HepG2 (cell line): Measurements from ENCODE around the gene CARMIL1. TPM values are rescaled to one million over a fixed set of nuclear protein-coding genes. Genes with fewer than 3 reads are reported as not detected.

Experiments
- FOXP1 ChIP-seq, 2 experiments: fragments of 450-650 bp in 1 of 2; IDR thresholded peaks; 2 replicates each; pipeline ENCODE4 v1.6.1; 2017 to 2018; ENCODE audit warnings: antibody characterized with exemption in 1 of 2
- HHEX ChIP-seq: IDR thresholded peaks from 2 replicates; pipeline ENCODE4 v1.6.1; 2016; ENCODE audit warnings: control low read depth
- KAT8 ChIP-seq: IDR thresholded peaks from 2 replicates; pipeline ENCODE4 v1.6.1; 2016; ENCODE audit warnings: missing genetic modification reagents, missing compliant biosample characterization
- MAFF ChIP-seq: IDR thresholded peaks from 2 replicates; pipeline ENCODE4 v1.6.1; 2011; ENCODE audit warnings: low read depth, low read length, improper control_type of control experiment
- NCOA2 ChIP-seq: sonication (generic); formaldehyde crosslinking; IDR thresholded peaks from 2 replicates; pipeline ENCODE4 v1.8.0; 2022; ENCODE audit warnings: inconsistent platforms
- POLR2AphosphoS2 ChIP-seq: IDR thresholded peaks from 2 replicates; pipeline ENCODE4 v1.6.1; 2011; ENCODE audit warnings: low read depth, low read length, improper control_type of control experiment
- RCOR2 ChIP-seq: IDR thresholded peaks from 2 replicates; pipeline ENCODE4 v1.6.1; 2016; ENCODE audit warnings: missing biosample characterization, missing genetic modification reagents
- SETDB1 ChIP-seq: sonication (generic); formaldehyde crosslinking; IDR thresholded peaks from 2 replicates; pipeline ENCODE4 v1.5.1; 2020; ENCODE audit warnings: missing genetic modification reagents, mild to moderate bottlenecking, borderline replicate concordance
- SMAD3 ChIP-seq: sonication (generic); formaldehyde crosslinking; IDR thresholded peaks from 2 replicates; pipeline ENCODE4 v1.4.0; 2020; ENCODE audit warnings: missing genetic modification reagents
- ZNF44 ChIP-seq: sonication (generic); formaldehyde crosslinking; IDR thresholded peaks from 2 replicates; pipeline ENCODE4 v1.5.1; 2020; ENCODE audit warnings: mild to moderate bottlenecking, missing genetic modification reagents
- ZNF747 ChIP-seq: sonication (generic); formaldehyde crosslinking; IDR thresholded peaks from 2 replicates; pipeline ENCODE4 v1.8.1; 2023; ENCODE audit warnings: missing genetic modification reagents, mild to moderate bottlenecking, borderline replicate concordance
- ZNF883 ChIP-seq: sonication (generic); formaldehyde crosslinking; IDR thresholded peaks from 2 replicates; pipeline ENCODE4 v1.5.1; 2020; ENCODE audit warnings: mild to moderate bottlenecking, missing genetic modification reagents; ENCODE audit errors: not compliant biosample characterization
- polyA plus RNA-seq, 8 experiments: library from polyadenylated mRNA; depleted of rRNA in 3 of 8; stranded (reverse) in 7 of 8; unstranded in 1 of 8; fragments of >200 nt; fragmentation: Illumina TruSeq in 4 of 8; extraction: Trizol in 4 of 8; gene quantifications; 2 replicates each; pipeline versions ENCODE4 v1.2.1 to v1.2.3, GENCODE V29; 2011 to 2016; ENCODE audit warnings: low read depth in 4 of 8, missing spikeins in 1 of 8, mixed read lengths in 1 of 8; ENCODE audit not compliant: insufficient read depth in 1 of 8
- total RNA-seq, 5 experiments: library from RNA; depleted of rRNA; stranded (reverse); fragments of >200 nt; fragmentation: Illumina TruSeq; extraction: Trizol; gene quantifications; 2 replicates each; pipeline ENCODE4 v1.2.3, GENCODE V29; 2016; ENCODE audit warnings: low read depth in 1 of 5
- TF ChIP-seq, protein P1 (sequence below): sonication (generic); formaldehyde crosslinking; IDR thresholded peaks from 2 replicates; pipeline ENCODE4 v1.4.0; 2020; ENCODE audit warnings: missing genetic modification reagents
- TF ChIP-seq, protein P2 (sequence below): sonication (generic); formaldehyde crosslinking; IDR thresholded peaks from 2 replicates; pipeline ENCODE4 v1.5.0; 2020; ENCODE audit warnings: missing genetic modification reagents
- TF ChIP-seq, protein P3 (sequence below): sonication (generic); formaldehyde crosslinking; IDR thresholded peaks from 2 replicates; pipeline ENCODE4 v1.4.0; 2020; ENCODE audit warnings: mild to moderate bottlenecking, missing genetic modification reagents
- TF ChIP-seq, protein P4 (sequence below), 2 experiments: fragments of 450-650 bp in 1 of 2; sonication (generic) in 1 of 2; formaldehyde crosslinking; IDR thresholded peaks; 2 replicates each; pipeline versions ENCODE4 v1.5.0 to v1.8.0; 2020 to 2022; ENCODE audit warnings: mild to moderate bottlenecking in 1 of 2, missing genetic modification reagents in 1 of 2
- TF ChIP-seq, protein P5 (sequence below): sonication (generic); formaldehyde crosslinking; conservative IDR thresholded peaks from 2 replicates; pipeline ENCODE4 v1.4.0; 2020; ENCODE audit warnings: mild to moderate bottlenecking, missing genetic modification reagents, moderate library complexity

CARMIL1 gene
- total and polyA plus RNA-seq, 2 of the 13 experiments (the other 11 are each of a cell fraction or from before 2014, with no cell fraction given) = 1.8 to 2.6 TPM

DNA sequence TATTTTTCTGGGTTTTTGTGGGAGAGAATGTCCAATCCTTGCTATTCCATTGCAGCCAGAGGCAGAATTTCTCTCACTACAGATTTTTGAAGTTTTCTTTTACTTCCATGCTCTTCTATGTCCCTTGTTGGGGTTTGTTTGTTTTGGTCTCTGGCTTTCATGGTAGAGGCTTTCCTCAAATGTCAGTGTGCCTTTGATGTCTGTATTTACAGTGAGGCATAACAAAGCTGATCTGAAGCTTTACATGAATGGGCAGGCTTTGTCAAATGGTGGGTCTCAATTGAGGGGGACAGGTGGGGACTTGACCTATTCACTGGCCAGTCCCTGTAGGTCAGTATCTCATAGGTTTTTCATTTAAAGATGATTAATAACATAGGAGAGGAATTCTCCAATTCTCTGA, 8.6 kb upstream of the CARMIL1 start (continued):
- TF ChIP-seq, protein P1, sequence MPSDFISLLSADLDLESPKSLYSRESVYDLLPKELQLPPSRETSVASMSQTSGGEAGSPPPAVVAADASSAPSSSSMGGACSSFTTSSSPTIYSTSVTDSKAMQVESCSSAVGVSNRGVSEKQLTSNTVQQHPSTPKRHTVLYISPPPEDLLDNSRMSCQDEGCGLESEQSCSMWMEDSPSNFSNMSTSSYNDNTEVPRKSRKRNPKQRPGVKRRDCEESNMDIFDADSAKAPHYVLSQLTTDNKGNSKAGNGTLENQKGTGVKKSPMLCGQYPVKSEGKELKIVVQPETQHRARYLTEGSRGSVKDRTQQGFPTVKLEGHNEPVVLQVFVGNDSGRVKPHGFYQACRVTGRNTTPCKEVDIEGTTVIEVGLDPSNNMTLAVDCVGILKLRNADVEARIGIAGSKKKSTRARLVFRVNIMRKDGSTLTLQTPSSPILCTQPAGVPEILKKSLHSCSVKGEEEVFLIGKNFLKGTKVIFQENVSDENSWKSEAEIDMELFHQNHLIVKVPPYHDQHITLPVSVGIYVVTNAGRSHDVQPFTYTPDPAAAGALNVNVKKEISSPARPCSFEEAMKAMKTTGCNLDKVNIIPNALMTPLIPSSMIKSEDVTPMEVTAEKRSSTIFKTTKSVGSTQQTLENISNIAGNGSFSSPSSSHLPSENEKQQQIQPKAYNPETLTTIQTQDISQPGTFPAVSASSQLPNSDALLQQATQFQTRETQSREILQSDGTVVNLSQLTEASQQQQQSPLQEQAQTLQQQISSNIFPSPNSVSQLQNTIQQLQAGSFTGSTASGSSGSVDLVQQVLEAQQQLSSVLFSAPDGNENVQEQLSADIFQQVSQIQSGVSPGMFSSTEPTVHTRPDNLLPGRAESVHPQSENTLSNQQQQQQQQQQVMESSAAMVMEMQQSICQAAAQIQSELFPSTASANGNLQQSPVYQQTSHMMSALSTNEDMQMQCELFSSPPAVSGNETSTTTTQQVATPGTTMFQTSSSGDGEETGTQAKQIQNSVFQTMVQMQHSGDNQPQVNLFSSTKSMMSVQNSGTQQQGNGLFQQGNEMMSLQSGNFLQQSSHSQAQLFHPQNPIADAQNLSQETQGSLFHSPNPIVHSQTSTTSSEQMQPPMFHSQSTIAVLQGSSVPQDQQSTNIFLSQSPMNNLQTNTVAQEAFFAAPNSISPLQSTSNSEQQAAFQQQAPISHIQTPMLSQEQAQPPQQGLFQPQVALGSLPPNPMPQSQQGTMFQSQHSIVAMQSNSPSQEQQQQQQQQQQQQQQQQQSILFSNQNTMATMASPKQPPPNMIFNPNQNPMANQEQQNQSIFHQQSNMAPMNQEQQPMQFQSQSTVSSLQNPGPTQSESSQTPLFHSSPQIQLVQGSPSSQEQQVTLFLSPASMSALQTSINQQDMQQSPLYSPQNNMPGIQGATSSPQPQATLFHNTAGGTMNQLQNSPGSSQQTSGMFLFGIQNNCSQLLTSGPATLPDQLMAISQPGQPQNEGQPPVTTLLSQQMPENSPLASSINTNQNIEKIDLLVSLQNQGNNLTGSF (CRISPR knock-in tag) = no peak
- TF ChIP-seq KAT8 (CRISPR knock-in tag) (peak; percentile 55), POLR2AphosphoS2 (no peak), FOXP1 (IDR thresholded peaks at IDR 0.05) (no peak), FOXP1 (CRISPR knock-in tag; IDR thresholded peaks at IDR 0.05) (peak; percentile 76), ZNF883 (no peak), HHEX (CRISPR knock-in tag) (peak; percentile 64; the same call in 1 of the 2 replicates), SETDB1 (CRISPR knock-in tag) (no peak), NCOA2 (CRISPR knock-in tag) (peak; percentile 70; the same call in 1 of the 2 replicates), ZNF747 (CRISPR knock-in tag) (no peak), ZNF44 (CRISPR knock-in tag) (no peak), MAFF (no peak), RCOR2 (no peak), SMAD3 (CRISPR knock-in tag) (peak; percentile 53; the same call in 1 of the 2 replicates)
- TF ChIP-seq, protein P2, sequence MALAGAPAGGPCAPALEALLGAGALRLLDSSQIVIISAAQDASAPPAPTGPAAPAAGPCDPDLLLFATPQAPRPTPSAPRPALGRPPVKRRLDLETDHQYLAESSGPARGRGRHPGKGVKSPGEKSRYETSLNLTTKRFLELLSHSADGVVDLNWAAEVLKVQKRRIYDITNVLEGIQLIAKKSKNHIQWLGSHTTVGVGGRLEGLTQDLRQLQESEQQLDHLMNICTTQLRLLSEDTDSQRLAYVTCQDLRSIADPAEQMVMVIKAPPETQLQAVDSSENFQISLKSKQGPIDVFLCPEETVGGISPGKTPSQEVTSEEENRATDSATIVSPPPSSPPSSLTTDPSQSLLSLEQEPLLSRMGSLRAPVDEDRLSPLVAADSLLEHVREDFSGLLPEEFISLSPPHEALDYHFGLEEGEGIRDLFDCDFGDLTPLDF (CRISPR knock-in tag) = no peak
- TF ChIP-seq, protein P3, sequence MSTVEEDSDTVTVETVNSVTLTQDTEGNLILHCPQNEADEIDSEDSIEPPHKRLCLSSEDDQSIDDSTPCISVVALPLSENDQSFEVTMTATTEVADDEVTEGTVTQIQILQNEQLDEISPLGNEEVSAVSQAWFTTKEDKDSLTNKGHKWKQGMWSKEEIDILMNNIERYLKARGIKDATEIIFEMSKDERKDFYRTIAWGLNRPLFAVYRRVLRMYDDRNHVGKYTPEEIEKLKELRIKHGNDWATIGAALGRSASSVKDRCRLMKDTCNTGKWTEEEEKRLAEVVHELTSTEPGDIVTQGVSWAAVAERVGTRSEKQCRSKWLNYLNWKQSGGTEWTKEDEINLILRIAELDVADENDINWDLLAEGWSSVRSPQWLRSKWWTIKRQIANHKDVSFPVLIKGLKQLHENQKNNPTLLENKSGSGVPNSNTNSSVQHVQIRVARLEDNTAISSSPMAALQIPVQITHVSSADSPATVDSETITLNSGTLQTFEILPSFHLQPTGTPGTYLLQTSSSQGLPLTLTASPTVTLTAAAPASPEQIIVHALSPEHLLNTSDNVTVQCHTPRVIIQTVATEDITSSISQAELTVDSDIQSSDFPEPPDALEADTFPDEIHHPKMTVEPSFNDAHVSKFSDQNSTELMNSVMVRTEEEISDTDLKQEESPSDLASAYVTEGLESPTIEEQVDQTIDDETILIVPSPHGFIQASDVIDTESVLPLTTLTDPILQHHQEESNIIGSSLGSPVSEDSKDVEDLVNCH (CRISPR knock-in tag) = no peak
- TF ChIP-seq, protein P4, sequence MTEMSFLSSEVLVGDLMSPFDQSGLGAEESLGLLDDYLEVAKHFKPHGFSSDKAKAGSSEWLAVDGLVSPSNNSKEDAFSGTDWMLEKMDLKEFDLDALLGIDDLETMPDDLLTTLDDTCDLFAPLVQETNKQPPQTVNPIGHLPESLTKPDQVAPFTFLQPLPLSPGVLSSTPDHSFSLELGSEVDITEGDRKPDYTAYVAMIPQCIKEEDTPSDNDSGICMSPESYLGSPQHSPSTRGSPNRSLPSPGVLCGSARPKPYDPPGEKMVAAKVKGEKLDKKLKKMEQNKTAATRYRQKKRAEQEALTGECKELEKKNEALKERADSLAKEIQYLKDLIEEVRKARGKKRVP (CRISPR knock-in tag; IDR thresholded peaks at IDR 0.05) = 0 out of 4 replicates have a peak, but pooled peaks of 1 of the 2 experiments have one; percentile 15
- TF ChIP-seq, protein P5, sequence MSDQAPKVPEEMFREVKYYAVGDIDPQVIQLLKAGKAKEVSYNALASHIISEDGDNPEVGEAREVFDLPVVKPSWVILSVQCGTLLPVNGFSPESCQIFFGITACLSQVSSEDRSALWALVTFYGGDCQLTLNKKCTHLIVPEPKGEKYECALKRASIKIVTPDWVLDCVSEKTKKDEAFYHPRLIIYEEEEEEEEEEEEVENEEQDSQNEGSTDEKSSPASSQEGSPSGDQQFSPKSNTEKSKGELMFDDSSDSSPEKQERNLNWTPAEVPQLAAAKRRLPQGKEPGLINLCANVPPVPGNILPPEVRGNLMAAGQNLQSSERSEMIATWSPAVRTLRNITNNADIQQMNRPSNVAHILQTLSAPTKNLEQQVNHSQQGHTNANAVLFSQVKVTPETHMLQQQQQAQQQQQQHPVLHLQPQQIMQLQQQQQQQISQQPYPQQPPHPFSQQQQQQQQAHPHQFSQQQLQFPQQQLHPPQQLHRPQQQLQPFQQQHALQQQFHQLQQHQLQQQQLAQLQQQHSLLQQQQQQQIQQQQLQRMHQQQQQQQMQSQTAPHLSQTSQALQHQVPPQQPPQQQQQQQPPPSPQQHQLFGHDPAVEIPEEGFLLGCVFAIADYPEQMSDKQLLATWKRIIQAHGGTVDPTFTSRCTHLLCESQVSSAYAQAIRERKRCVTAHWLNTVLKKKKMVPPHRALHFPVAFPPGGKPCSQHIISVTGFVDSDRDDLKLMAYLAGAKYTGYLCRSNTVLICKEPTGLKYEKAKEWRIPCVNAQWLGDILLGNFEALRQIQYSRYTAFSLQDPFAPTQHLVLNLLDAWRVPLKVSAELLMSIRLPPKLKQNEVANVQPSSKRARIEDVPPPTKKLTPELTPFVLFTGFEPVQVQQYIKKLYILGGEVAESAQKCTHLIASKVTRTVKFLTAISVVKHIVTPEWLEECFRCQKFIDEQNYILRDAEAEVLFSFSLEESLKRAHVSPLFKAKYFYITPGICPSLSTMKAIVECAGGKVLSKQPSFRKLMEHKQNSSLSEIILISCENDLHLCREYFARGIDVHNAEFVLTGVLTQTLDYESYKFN (CRISPR knock-in tag) = peak; percentile 73
